HCT116 (cell line): ENCODE measurements around the gene SEZ6L2. TPM values are rescaled to one million over a fixed set of nuclear protein-coding genes. Genes with fewer than 3 reads are reported as not detected.

Source experiments
- ATAC-seq: fragments of 200-7000 bp; cut with Tn5 transposase; 2 replicates; pipeline ENCODE4 v1.9.1; 2020; ENCODE audit warnings: mild to moderate bottlenecking, moderate library complexity
- BruUV-seq: library from RNA; stranded (reverse); fragments of 400-500 nt; replicated peaks from 2 replicates; lab custom pipeline; 2021; lab: Mats Ljungman, UMichigan
- CTCF ChIA-PET: fragments of 300-600 bp; sonication (Branson Sonifier 250); formaldehyde crosslinking; loops from one replicate; lab custom pipeline; 2021; ENCODE audit warnings: antibody characterized with exemption; lab: Charles Lee
- POLR2A ChIA-PET: fragments of 300-600, 350-600 bp; sonication (Branson Sonifier 250); formaldehyde crosslinking; loops from one replicate; lab custom pipeline; 2021; ENCODE audit warnings: antibody characterized with exemption; lab: Charles Lee
- RAD21 ChIA-PET, 2 experiments: fragments of 300-600 bp; sonication (Branson Sonifier 250); formaldehyde crosslinking; loops; one replicate each; lab custom pipeline; 2023; ENCODE audit warnings: low total read pairs in 2 of 2; ENCODE audit not compliant: uncharacterized antibody in 2 of 2, unreplicated experiment in 2 of 2, low non-redundant PET in 1 of 2; lab: Charles Lee
- DNase-seq: peaks from one replicate; pipeline ENCODE4 v3.0.0-alpha.2; 2010; ENCODE audit warnings: low read depth, low spot score
- H2AFZ ChIP-seq: fragments of 200-600 bp; shearing (Covaris generic), sonication (generic); 2 replicates; pipeline ENCODE4 v1.6.1; 2017; ENCODE audit warnings: low read depth, mixed run types, mixed read lengths, antibody characterized with exemption, low read length; ENCODE audit not compliant: poor library complexity, severe bottlenecking
- H3K27ac ChIP-seq: 2 replicates; pipeline ENCODE4 v1.5.1; 2012; ENCODE audit warnings: low read depth, low read length
- H3K27me3 ChIP-seq: fragments of 200-600 bp; sonication (generic); 2 replicates; pipeline ENCODE4 v1.6.1; 2016; ENCODE audit warnings: mixed run types, low read length, mixed read lengths; ENCODE audit not compliant: insufficient read depth
- H3K36me3 ChIP-seq, 2 experiments: fragments of 200-500 bp in 1 of 2; fragments of 200-600 bp in 1 of 2; sonication (Bioruptor generic) in 1 of 2; sonication (generic) in 1 of 2; 2 replicates each; pipeline versions ENCODE4 v1.5.1 to v1.6.1; 2014 to 2016; ENCODE audit warnings: low read length in 2 of 2, inconsistent platforms in 1 of 2, mixed read lengths in 1 of 2, mixed run types in 1 of 2; ENCODE audit not compliant: insufficient read depth in 2 of 2, control insufficient read depth in 1 of 2
- H3K4me1 ChIP-seq, 2 experiments: fragments of 200-600 bp in 1 of 2; sonication (generic) in 1 of 2; 2 replicates each; pipeline versions ENCODE4 v1.5.1 to v1.6.1; 2012 to 2017; ENCODE audit warnings: low read length in 2 of 2, inconsistent platforms in 1 of 2, mild to moderate bottlenecking in 1 of 2, mixed read lengths in 1 of 2, mixed run types in 1 of 2, moderate library complexity in 1 of 2; ENCODE audit not compliant: insufficient read depth in 2 of 2, control insufficient read depth in 1 of 2
- H3K4me2 ChIP-seq: fragments of 200-600 bp; sonication (generic); 2 replicates; pipeline ENCODE4 v1.6.1; 2017; ENCODE audit warnings: mixed run types, low read length, mixed read lengths
- H3K4me3 ChIP-seq, 2 experiments: fragments of 200-600 bp in 1 of 2; sonication (generic) in 1 of 2; replicated peaks in 1 of 2; 2 replicates each; pipeline ENCODE4 v1.5.1; 2011 to 2016; ENCODE audit warnings: low read length in 2 of 2, control low read depth in 1 of 2, low read depth in 1 of 2, mild to moderate bottlenecking in 1 of 2, mixed read lengths in 1 of 2, mixed run types in 1 of 2
- H3K79me2 ChIP-seq: fragments of 200-600 bp; sonication (generic); 2 replicates; pipeline ENCODE4 v1.6.1; 2017; ENCODE audit warnings: mild to moderate bottlenecking, mixed run types, low read length, moderate library complexity, mixed read lengths; ENCODE audit not compliant: insufficient read depth
- H3K9ac ChIP-seq: fragments of 200-600 bp; sonication (generic); 2 replicates; pipeline ENCODE4 v1.6.1; 2016; ENCODE audit warnings: low read length, mixed read lengths
- H3K9me2 ChIP-seq: fragments of 200-600 bp; sonication (generic), shearing (Covaris generic); 2 replicates; pipeline ENCODE4 v1.6.1; 2017; ENCODE audit warnings: mixed run types, mild to moderate bottlenecking, moderate library complexity; ENCODE audit not compliant: insufficient read depth
- H3K9me3 ChIP-seq, 2 experiments: fragments of 200-500 bp in 1 of 2; fragments of 200-600 bp in 1 of 2; sonication (Bioruptor generic) in 1 of 2; sonication (generic) in 1 of 2; 2 replicates each; pipeline ENCODE4 v1.6.1; 2014 to 2017; ENCODE audit warnings: low read length in 2 of 2, mixed read lengths in 2 of 2, inconsistent platforms in 1 of 2, low read depth in 1 of 2, mild to moderate bottlenecking in 1 of 2, mixed run types in 1 of 2, moderate library complexity in 1 of 2; ENCODE audit not compliant: control insufficient read depth in 1 of 2, insufficient read depth in 1 of 2
- H4K20me1 ChIP-seq: fragments of 200-600 bp; sonication (generic), shearing (Covaris generic); 2 replicates; pipeline ENCODE4 v1.6.1; 2017; ENCODE audit warnings: mixed run types, mild to moderate bottlenecking, moderate library complexity; ENCODE audit not compliant: insufficient read depth
- CBX3 ChIP-seq: IDR thresholded peaks from 2 replicates; pipeline ENCODE4 v1.6.1; 2012; ENCODE audit warnings: low read depth
- CEBPB ChIP-seq: IDR thresholded peaks from 2 replicates; pipeline ENCODE4 v1.6.1; 2012; ENCODE audit warnings: low read depth
- CTCF ChIP-seq, 3 experiments: fragments of 200-600 bp in 1 of 3; sonication (generic) in 1 of 3; IDR thresholded peaks in 2 of 3; conservative IDR thresholded peaks in 1 of 3; 2 replicates each; pipeline ENCODE4 v1.5.1; 2012 to 2017; ENCODE audit warnings: low read depth in 2 of 3, low read length in 2 of 3, antibody characterized with exemption in 1 of 3, borderline replicate concordance in 1 of 3, control low read depth in 1 of 3, mild to moderate bottlenecking in 1 of 3, mixed read lengths in 1 of 3, mixed run types in 1 of 3, moderate library complexity in 1 of 3; ENCODE audit not compliant: insufficient read depth in 1 of 3
- EGR1 ChIP-seq: IDR thresholded peaks from 2 replicates; pipeline ENCODE4 v1.6.1; 2012; ENCODE audit warnings: low read depth
- EZH2 ChIP-seq: fragments of 200-600 bp; sonication (generic); IDR thresholded peaks from 2 replicates; pipeline ENCODE4 v1.6.1; 2017; ENCODE audit warnings: antibody characterized with exemption, mixed run types
- POLR2A ChIP-seq: IDR thresholded peaks from 2 replicates; pipeline ENCODE4 v1.7.0; 2011; ENCODE audit warnings: borderline replicate concordance; ENCODE audit not compliant: insufficient read depth, insufficient read length; ENCODE audit errors: extremely low read depth
- POLR2AphosphoS5 ChIP-seq: IDR thresholded peaks from 2 replicates; pipeline ENCODE4 v1.6.1; 2011; ENCODE audit warnings: mild to moderate bottlenecking, low read depth, low read length, moderate library complexity
- RAD21 ChIP-seq: IDR thresholded peaks from 2 replicates; pipeline ENCODE4 v1.6.1; 2012; ENCODE audit warnings: low read depth, mild to moderate bottlenecking
- SIN3A ChIP-seq: IDR thresholded peaks from 2 replicates; pipeline ENCODE4 v1.6.1; 2012; ENCODE audit warnings: low read depth
- SP1 ChIP-seq: IDR thresholded peaks from 2 replicates; pipeline ENCODE4 v1.6.1; 2012; ENCODE audit warnings: low read depth
- SRF ChIP-seq: IDR thresholded peaks from 2 replicates; pipeline ENCODE4 v1.6.1; 2012; ENCODE audit warnings: low read depth
- TCF7L2 ChIP-seq: IDR thresholded peaks from 2 replicates; pipeline ENCODE4 v1.7.0; 2011; ENCODE audit warnings: borderline replicate concordance, inconsistent platforms; ENCODE audit not compliant: insufficient read depth, insufficient read length; ENCODE audit errors: extremely low read depth
- ZFX ChIP-seq: fragments of 450-650 bp; IDR thresholded peaks from 2 replicates; pipeline ENCODE4 v1.6.1; 2017
- ZNF274 ChIP-seq: fragments of 200-500 bp; sonication (Bioruptor generic); IDR thresholded peaks from 2 replicates; pipeline ENCODE4 v1.6.1; 2014; ENCODE audit warnings: mild to moderate bottlenecking, low read depth, low read length, inconsistent platforms
- intact Hi-C: fragments of 100-400 bp; cut with micrococcal nuclease; formaldehyde crosslinking; loops from 2 replicates; pipeline ENCODE4 v1.10.0; 2022
- total RNA-seq: library from RNA; stranded (reverse); gene quantifications from one replicate; pipeline ENCODE4 v1.2.1, GENCODE V29; 2021; ENCODE audit not compliant: unreplicated experiment
- TF ChIP-seq, protein P1 (sequence below): IDR thresholded peaks from 2 replicates; pipeline ENCODE4 v1.6.1; 2012
- TF ChIP-seq, protein P2 (sequence below): IDR thresholded peaks from 2 replicates; pipeline ENCODE4 v1.6.1; 2012; ENCODE audit warnings: low read depth

SEZ6L2 gene
- total RNA-seq, 1 experiment from 2014 or later: 49.3 TPM

DNA sequence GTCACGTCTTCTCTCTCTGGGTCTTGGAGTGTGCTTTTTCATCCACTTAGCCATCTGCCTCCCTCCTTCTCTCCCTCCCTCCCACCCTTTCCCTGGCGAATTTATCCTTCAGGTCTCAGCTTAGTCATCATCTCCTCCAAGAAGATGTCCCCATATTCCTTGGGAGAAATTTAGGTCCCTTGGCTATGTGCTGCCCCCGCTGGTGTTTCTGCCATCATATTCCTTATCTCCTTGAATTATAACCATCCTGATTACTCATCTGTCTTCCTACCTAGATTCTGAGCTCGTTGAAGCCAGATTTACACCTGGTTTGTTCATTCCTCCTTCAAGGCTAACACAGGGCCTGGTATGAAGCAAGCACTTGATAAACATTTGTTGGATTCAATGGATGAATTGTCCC is 5.0 kb downstream of the SEZ6L2 start:
- Histone ChIP-seq H3K9me2 (no peaks in the 10 kb centered on the region), H3K4me2 (no peak overlapping the region), H3K9ac (no peak overlapping the region), H3K4me3 (no peak overlapping the region), H3K79me2 (no peaks in the 10 kb centered on the region), H3K27me3 (no peaks in the 10 kb centered on the region), H3K27ac (no peak overlapping the region), H3K4me1 (peaks cover 7 to 12% of the 10 kb centered on the region in 2 experiments), H2AFZ (no peak overlapping the region), H3K36me3 (no peaks in the 10 kb centered on the region), H4K20me1 (no peaks in the 10 kb centered on the region), H3K9me3 (no peaks in the 10 kb centered on the region)
- no TSS peak for BruUV-seq
- no peak for TF ChIP-seq ZNF274
- DNase-seq (no peak), ATAC-seq (no peak)
- intact Hi-C loops: no loop called here
- ChIA-PET RAD21 (interaction anchor here in 1 of 2 experiments (0.6 kb wide), 1 partner anchor 1683 kb away, joined by 3 read pairs; no protein-coding TSS in a partner anchor), POLR2A (no interaction called here), CTCF (interaction anchor here (1.2 kb wide), 1 partner anchor 46 kb away, joined by 3 read pairs; no protein-coding TSS in a partner anchor)

DNA sequence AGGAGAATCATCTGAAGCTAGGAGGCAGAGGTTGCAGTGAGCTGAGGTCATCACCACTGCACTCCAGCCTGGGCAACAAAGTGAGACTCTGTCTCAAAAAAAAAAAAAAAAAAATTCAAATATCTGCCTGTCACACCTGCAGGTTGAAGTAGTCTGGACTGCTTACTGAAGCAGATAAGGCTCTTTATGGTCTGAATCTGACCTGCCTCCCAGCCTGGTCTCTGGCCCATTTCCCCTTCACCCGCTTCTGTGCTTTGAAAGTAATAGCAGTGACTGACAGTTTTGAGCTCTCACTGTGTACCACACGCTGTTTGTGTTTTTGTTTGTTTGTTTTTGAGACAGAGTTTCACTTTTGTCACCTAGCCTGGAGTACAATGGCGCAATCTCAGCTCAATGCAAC is 5.8 kb downstream of the SEZ6L2 start:
- H3K79me2 ChIP-seq: no peaks in the 10 kb centered on the region
- ATAC-seq (no peak), DNase-seq (no peak)
- H3K27ac ChIP-seq: no peak overlapping the region
- no TSS peak for BruUV-seq
- RAD21 ChIA-PET: no interaction called here
- no peaks in the 10 kb centered on the region for H3K9me3 ChIP-seq
- H3K9me2 ChIP-seq: no peaks in the 10 kb centered on the region
- H3K4me2 ChIP-seq: no peak overlapping the region
- H3K4me1 ChIP-seq: peaks cover 4 to 6% of the 10 kb centered on the region in 2 experiments
- no peaks in the 10 kb centered on the region for H4K20me1 ChIP-seq
- H2AFZ ChIP-seq: no peak overlapping the region
- no peak overlapping the region for H3K9ac ChIP-seq
- H3K36me3 ChIP-seq: no peaks in the 10 kb centered on the region
- H3K4me3 ChIP-seq: no peak overlapping the region
- POLR2A ChIA-PET: no interaction called here
- intact Hi-C loops: no loop called here
- H3K27me3 ChIP-seq: no peaks in the 10 kb centered on the region
- CTCF ChIA-PET: interaction anchor here (1.2 kb wide), 1 partner anchor 45 kb away, joined by 3 read pairs; no protein-coding TSS in a partner anchor
- no peak for TF ChIP-seq CEBPB
- TF ChIP-seq, protein P1, sequence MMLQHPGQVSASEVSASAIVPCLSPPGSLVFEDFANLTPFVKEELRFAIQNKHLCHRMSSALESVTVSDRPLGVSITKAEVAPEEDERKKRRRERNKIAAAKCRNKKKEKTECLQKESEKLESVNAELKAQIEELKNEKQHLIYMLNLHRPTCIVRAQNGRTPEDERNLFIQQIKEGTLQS: no peak
- no peak for TF ChIP-seq SRF
- TF ChIP-seq EZH2: no peak
- no peak for TF ChIP-seq SIN3A
- no peak for TF ChIP-seq SP1
- TF ChIP-seq CTCF (IDR thresholded peaks at IDR 0.05 in 2 of 3, conservative IDR thresholded peaks at IDR 0.05 in 1 of 3; ENCODE audit: borderline replicate concordance in 1 of 3, insufficient read depth in 1 of 3, low read depth in 2 of 3, low read length in 2 of 3): no peak
- no peak for TF ChIP-seq POLR2AphosphoS5
- TF ChIP-seq RAD21: no peak
- no peak for TF ChIP-seq CBX3
- no peak for TF ChIP-seq EGR1
- TF ChIP-seq TCF7L2: no peak
- TF ChIP-seq ZFX: no peak
- no peak for TF ChIP-seq POLR2A
- TF ChIP-seq ZNF274: no peak
- TF ChIP-seq, protein P2, sequence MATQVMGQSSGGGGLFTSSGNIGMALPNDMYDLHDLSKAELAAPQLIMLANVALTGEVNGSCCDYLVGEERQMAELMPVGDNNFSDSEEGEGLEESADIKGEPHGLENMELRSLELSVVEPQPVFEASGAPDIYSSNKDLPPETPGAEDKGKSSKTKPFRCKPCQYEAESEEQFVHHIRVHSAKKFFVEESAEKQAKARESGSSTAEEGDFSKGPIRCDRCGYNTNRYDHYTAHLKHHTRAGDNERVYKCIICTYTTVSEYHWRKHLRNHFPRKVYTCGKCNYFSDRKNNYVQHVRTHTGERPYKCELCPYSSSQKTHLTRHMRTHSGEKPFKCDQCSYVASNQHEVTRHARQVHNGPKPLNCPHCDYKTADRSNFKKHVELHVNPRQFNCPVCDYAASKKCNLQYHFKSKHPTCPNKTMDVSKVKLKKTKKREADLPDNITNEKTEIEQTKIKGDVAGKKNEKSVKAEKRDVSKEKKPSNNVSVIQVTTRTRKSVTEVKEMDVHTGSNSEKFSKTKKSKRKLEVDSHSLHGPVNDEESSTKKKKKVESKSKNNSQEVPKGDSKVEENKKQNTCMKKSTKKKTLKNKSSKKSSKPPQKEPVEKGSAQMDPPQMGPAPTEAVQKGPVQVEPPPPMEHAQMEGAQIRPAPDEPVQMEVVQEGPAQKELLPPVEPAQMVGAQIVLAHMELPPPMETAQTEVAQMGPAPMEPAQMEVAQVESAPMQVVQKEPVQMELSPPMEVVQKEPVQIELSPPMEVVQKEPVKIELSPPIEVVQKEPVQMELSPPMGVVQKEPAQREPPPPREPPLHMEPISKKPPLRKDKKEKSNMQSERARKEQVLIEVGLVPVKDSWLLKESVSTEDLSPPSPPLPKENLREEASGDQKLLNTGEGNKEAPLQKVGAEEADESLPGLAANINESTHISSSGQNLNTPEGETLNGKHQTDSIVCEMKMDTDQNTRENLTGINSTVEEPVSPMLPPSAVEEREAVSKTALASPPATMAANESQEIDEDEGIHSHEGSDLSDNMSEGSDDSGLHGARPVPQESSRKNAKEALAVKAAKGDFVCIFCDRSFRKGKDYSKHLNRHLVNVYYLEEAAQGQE: no peak
